GM21723 (cell line): ENCODE measurements around the gene FTO.

Experiments
- ATAC-seq: cut with Tn5 transposase; IDR thresholded peaks from one replicate; pipeline ENCODE4 v1.9.1; 2021; ENCODE audit warnings: mild to moderate bottlenecking, moderate library complexity; ENCODE audit not compliant: unreplicated experiment

FTO gene

GRCh38 chr16:53986793-53987192 lies 282.8 kb downstream of the FTO start:
- ATAC-seq = no peak

DNA sequence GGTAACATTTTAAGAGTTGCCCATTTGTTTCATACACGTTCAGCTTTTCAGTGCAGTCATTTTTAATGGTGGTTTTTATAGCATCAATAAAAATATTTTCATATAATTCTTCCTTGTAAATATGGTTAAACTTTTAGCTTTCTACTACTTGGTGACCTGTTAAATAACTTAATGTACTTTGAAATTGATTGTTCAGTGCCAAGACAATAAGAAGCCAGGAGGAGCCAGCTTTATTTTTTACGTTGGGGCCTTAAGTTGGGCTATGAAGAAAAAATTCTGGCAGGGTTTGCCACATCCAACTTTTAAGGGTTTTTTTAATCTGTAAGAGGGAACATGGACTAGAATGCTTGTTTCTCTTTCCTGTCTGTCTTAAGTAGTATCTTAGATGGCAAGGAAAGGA lies 284.2 kb downstream of the FTO start:
- ATAC-seq = no peak

DNA sequence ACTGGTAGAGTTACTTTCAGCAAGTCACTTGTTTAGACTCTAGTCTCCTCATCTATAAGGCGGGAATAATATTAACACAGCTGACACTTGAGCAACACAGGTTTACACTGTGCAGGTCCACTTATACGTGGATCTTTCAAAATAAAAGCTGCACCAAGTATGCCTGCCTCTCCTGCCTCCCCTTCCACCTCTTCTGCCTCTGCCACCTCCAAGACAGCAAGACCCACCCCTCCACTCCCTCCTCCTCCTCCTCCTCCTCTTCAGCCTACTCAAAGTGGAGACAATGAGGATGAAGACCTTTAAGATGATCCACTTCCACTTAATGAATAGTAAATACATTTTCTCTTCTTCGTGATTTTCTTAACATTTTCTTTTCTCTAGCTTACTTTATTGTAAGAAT lies 285.6 kb downstream of the FTO start:
- ATAC-seq = no peak

GRCh38 chr16:53991754-53992378 lies 287.9 kb downstream of the FTO start:
- ATAC-seq = no peak

GRCh38 chr16:53995378-53995777 lies 291.4 kb downstream of the FTO start:
- no peak for ATAC-seq

DNA sequence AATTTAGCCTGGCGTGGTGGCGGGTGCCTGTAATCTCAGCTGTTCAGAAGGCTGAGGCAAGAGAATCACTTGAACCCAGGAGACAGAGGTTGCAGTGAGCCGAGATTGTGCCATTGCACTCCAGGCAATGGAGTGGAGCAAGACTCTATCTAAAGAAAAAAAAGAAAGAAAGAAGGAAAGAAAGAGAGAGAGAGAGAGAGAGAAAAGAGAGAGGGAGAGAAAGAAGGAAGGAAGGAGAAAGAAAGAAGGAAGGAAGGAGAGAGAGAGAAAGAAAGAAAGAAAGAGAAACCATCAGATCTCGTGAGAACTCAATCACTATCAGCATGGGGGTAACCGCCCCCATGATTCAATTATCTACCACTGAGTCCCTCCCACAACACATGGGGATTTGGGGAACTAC lies 293.0 kb downstream of the FTO start:
- ATAC-seq = no peak

DNA sequence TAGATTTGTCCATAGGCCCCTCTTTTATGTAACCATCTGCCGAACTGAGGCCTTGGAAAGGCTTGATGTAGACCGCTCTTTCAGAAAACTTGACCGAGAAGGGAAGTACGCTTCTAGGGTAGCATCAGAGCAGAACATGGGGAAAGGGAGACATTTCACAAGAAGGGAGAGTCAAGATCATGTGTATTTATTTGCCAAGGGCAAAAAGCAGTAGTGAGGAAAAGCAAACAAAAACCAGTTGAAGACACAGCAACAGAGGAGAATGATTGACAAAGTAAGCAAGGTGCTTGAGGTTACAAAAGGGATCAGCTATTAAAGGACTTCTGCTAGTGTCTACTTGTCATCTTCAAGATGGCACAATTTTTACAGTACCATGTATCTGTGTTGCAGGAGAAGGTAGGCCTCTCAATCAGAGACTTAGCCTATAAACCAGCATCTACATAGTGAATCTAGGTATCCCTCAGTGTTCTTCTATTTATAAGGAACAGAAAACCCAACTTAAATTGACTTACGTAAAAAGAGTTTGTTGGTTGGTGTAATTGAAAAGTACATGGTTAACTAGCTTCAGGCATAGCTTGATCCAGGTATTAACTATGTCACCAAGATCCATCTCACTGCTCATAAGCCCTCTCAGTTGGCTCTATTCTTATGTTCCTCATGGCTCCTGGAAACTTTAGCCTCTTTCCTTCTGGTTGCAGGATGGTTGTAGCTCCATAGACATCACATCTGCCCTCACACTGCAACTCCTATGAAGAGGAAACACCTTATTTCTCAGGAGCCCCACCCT lies 294.3 kb downstream of the FTO start:
- ATAC-seq = no peak

- no peak for ATAC-seq
Measured at GRCh38 chr16:53998966-53999522, 295.1 kb downstream of the FTO start.

DNA sequence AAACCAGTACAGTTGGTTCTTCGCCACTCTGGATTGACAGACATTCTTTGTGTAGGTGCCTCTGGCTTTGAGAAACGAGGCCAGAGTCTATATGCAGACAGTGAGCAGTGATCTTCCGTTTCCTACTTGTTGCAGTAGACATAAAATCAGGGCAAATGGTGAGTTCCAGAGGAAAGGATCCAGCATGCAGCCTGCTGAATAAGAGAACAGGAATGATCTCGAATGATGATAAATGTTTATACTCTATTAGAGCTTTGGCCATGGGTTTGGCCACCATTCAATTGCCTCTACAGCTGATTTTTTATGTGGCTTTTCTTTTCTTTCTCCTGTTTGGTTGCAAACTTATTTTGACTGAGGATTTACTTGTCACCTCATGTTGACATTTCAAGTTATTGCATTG lies 295.9 kb downstream of the FTO start:
- no peak for ATAC-seq

- ATAC-seq = no peak
Measured at GRCh38 chr16:54000361-54000760, 296.4 kb downstream of the FTO start.

DNA sequence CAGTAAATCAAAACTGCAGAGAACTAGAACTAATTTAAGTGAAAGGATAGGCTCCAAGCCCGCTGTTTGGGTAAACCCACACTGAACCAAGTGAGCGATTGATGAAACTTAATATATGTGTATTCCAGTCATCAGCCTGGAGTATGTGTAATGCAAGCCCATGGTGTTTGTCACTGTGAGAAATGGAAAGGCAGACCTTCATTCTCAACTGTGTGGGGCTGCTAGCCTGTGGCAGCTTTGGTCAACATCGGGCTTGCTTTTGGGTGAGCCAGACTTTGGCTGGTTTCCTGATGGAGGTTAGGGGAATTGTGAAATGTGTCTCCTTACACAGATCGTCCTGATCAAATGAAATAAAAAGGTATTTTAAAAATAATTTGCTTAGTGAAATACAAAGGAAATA lies 302.7 kb downstream of the FTO start:
- ATAC-seq = no peak

DNA sequence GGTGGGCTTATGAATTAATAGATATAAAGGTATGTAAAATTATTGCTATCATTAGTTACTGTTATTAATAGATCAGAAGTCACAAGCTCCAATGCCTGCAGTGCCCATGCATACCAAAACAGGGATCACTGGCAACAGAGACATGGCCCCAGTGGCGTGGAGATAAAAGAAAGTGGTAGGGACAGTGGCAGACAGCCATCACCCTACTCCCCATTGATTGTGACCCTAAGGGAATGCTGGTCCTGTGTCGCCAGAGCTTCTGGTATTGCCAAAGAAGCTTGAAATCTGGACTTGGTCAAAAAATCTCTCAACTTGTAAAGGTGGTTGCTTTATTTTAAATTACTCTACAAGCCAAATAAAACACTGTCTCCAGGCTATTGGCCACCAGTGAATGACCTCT lies 303.5 kb downstream of the FTO start:
- ATAC-seq = no peak

DNA sequence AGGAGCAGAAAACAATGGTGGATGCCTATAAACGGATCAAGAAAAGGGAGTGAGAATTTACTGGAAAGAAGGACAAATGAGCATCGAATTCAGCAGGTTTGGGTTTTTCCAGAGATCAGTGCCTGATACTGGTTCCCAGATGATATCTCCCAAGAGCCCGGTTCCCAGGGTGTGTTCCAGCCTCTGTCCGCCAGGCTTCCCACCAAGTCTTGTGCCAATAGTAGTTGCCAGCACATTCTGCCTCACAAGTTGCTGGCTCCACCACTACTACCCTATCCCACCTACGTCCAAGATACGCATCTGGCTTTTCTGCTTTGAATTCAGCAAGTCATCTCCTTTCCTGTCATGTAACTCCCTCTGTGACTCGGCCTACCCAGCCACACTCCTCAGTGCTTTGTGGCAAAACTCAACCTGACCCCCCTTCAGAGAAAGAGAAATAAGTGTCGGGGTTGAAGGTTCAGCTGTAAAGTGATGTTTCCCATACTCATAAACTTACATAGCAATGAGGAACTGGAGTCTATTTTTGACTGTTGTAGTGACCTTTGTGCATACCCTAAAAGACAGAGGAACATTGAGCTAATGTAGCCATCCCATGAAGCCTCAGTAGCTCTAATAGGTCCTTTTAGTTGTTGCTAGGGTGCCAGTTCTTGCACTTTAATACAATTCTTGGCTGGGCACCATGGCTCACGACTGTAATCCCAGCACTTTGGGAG lies 305.7 kb downstream of the FTO start:
- ATAC-seq = no peak

DNA sequence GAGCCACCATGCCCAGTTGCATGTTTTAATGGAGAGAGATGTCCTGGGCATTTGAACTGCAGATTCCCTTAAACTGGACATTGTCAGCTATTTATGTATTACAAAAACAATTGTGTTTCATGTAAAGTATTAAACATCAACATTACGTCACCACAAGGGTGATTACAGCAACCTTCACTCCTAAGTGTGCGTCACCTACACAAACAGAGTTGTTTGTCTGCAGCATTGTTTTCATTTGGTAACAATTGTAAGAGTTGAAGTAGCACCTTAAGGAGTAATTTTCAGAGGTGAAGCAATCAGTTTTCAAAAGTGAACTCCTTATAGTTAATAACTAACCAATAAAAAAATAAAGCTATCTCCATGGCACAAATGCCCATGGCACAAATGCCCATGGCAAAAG lies 311.2 kb downstream of the FTO start:
- ATAC-seq = no peak

DNA sequence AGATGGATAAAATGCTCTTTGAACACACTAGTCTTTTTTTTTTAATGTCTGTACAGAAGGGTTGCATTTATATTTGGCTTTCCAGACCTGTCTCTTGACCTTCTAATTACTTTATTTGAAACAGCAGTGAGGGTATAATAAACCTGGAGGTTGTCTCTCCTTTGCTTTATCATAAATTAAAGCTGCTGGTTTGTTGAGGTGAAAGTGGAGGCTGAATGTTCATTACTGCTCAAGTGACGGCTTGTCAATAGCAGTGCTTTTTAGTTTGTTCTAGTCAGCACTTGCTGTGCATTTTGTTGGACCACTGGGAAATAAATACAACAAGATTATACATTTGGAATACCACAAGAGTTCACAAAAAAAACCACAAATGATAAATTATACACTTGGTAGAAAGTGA lies 318.4 kb downstream of the FTO start:
- ATAC-seq = no peak

GRCh38 chr16:54026456-54026855 lies 322.5 kb downstream of the FTO start:
- ATAC-seq = no peak

- ATAC-seq = no peak
Measured at GRCh38 chr16:54027062-54027461, 323.1 kb downstream of the FTO start.

GRCh38 chr16:54027558-54027957 lies 323.6 kb downstream of the FTO start:
- no peak for ATAC-seq

GRCh38 chr16:54027995-54028394 lies 324.0 kb downstream of the FTO start:
- no peak for ATAC-seq

- ATAC-seq = no peak
Measured at GRCh38 chr16:54030451-54030850, 326.5 kb downstream of the FTO start.

- ATAC-seq = no peak
Measured at GRCh38 chr16:54031107-54031760, 327.3 kb downstream of the FTO start.
